Thyroid gland (tissue), 4 donors: ENCODE measurements around the gene HINT3. TPM values are rescaled to one million over a fixed set of nuclear protein-coding genes. Genes with fewer than 3 reads are reported as not detected.
A peak's percentile ranks its signal among the peaks of the same experiment; 100 is the strongest.

ENCODE experiments used
- DNase-seq, 2 donors: peaks; one replicate each; pipeline ENCODE4 v3.0.0-alpha.2; 2019
- H3K27ac ChIP-seq, 3 donors: fragments of 200-600 bp; sonication (generic); 1 replicate in 2 of 3; 2 replicates in 1 of 3; pipeline ENCODE4 v1.5.1; 2016 to 2019; ENCODE audit warnings: mild to moderate bottlenecking in 1 of 3, moderate library complexity in 1 of 3
- H3K27me3 ChIP-seq: fragments of 200-600 bp; sonication (generic); one replicate; pipeline ENCODE4 v1.5.1; 2019
- H3K36me3 ChIP-seq, 2 donors: fragments of 200-600 bp; sonication (generic); one replicate each; pipeline ENCODE4 v1.5.1; 2016 to 2019
- H3K4me1 ChIP-seq, 2 donors: fragments of 200-600 bp; sonication (generic); one replicate each; pipeline ENCODE4 v1.5.1; 2017 to 2019
- H3K4me3 ChIP-seq, 3 donors: fragments of 200-600 bp; sonication (generic); replicated peaks in 1 of 3; 1 replicate in 2 of 3; 2 replicates in 1 of 3; pipeline ENCODE4 v1.5.1; 2016; ENCODE audit warnings: mild to moderate bottlenecking in 1 of 3
- H3K9me3 ChIP-seq: fragments of 200-600 bp; sonication (generic); one replicate; pipeline ENCODE4 v1.5.1; 2017
- CTCF ChIP-seq, 6 experiments: fragments of 200-600 bp in 3 of 6; fragments of 450-650 bp in 3 of 6; sonication (generic) in 3 of 6; IDR thresholded peaks; one replicate each; pipeline ENCODE4 v1.5.1; 2016 to 2019; ENCODE audit warnings: antibody characterized with exemption in 6 of 6, mild to moderate bottlenecking in 2 of 6, inconsistent platforms in 1 of 6, moderate library complexity in 1 of 6
- POLR2A ChIP-seq, 2 donors: fragments of 450-650 bp; IDR thresholded peaks; one replicate each; pipeline ENCODE4 v1.6.1; 2017; ENCODE audit warnings: antibody characterized with exemption in 2 of 2, mild to moderate bottlenecking in 2 of 2, moderate library complexity in 1 of 2
- WGBS, 2 donors: methylation state at CpG; one replicate each; pipeline ENCODE4 v1.1.5; 2017; 5-methylcytosine and 5-hydroxymethylcytosine counted together
- intact Hi-C: fragments of 100-400 bp; cut with DNase I; formaldehyde crosslinking; loops from one replicate; pipeline ENCODE4 v1.15.1; 2023
- total RNA-seq, 4 donors: library from RNA; depleted of rRNA; stranded (reverse); fragments of >200 nt; gene quantifications; one replicate each; pipeline ENCODE4 v1.2.3, GENCODE V29; 2016

Gene HINT3
- total RNA-seq, 4 donors from 2014 or later = 21.5 to 32.5 (median 26.3) TPM

- Histone ChIP-seq H3K4me3 (no peak overlapping the region), H3K4me1 (peaks cover 5 to 11% of the 10 kb centered on the region in 2 donors), H3K9me3 (no peaks in the 10 kb centered on the region), H3K27ac (peak overlapping the region; percentile 91 to 95 (median 92)), H3K36me3 (peaks cover 2 to 12% of the 10 kb centered on the region in 2 donors), H3K27me3 (no peaks in the 10 kb centered on the region)
- DNase-seq = no peak
- TF ChIP-seq CTCF (IDR thresholded peaks at IDR 0.05) = no peak
- TF ChIP-seq POLR2A (IDR thresholded peaks at IDR 0.05) = no peak
- intact Hi-C loops = no loop called here
- WGBS, 2 donors = 74 to 83% methylated on average over 4 of the region's 4 CpGs
These were observed 38.3 kb upstream of the HINT3 start for GRCh38 chr6:125918230-125918629.

DNA sequence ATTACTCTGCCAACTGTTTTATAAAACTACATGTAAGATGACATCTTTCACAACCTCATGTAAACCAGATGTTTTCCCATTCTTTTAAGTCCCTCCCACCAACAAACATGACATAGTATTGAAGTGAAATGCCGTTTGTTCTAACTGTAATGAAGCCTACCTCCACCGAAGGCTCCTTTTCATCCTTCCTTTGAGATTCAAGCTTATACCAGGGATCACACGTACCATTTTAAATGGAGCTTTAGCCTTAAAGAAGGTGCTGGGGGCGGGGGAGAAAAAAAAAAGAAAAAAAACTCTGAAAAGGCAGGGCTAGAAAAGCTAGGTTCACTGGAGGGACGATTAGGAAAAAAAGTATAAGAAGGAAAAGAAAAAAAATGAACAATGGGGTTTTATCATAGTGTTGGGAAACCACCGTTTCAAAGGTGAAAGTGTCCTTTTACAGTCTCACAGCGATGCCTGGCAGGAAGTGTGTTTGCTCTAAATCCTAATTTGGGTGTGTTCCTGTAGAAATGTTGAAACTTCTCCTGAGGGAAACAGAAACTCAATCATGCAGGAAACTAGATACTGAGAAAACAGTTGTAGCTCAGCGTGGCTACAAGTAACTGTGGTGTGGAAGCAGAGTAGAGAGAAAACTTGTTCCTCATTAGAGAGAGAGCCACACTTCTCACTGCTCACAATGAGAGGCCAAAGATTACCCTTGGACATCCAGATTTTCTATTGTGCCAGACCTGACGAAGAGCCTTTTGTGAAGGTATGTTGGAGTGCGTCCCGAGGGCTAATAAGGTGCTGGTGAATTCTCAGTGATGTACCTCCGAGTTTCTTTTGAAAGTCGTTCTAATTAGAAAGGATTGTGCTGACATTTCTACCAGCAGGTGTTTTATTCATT lies 37.6 kb upstream of the HINT3 start:
- intact Hi-C loops = no loop called here
- Histone ChIP-seq H3K4me3 (peak overlapping the region in 2 of 3 donors; percentile 0 to 19), H3K36me3 (peaks cover 7 to 14% of the 10 kb centered on the region in 2 donors), H3K4me1 (peaks cover 5 to 11% of the 10 kb centered on the region in 2 donors), H3K27me3 (no peaks in the 10 kb centered on the region), H3K27ac (peak overlapping the region; percentile 91 to 95 (median 92)), H3K9me3 (no peaks in the 10 kb centered on the region)
- peak; percentile 49 to 52 for DNase-seq
- TF ChIP-seq POLR2A (IDR thresholded peaks at IDR 0.05) = peak in 1 of 2 donors; percentile 71
- no peak for TF ChIP-seq CTCF (IDR thresholded peaks at IDR 0.05)
- 20% methylated on average over 13 of the region's 13 CpGs for WGBS, 2 donors

DNA sequence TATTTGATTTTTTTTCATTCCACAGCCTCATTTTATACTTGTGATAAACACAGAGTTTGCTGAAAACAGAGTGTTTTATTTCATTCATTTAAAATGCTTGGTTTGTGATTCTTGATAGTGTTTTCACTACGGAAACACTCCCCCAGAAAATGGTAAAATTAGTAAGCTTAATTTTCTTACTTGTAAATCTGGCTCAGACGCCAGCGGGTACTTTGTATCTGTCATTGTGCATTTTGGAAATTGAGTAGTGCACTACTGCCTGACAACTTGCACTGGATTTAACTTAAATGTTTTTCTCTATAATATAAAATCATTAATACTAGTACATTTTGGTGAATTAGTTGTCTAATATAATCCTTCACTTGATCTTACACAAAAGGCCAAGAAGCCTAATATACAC lies 37.0 kb upstream of the HINT3 start:
- no peak for DNase-seq
- WGBS, 2 donors = 75 to 88% methylated on average over 3 of the region's 3 CpGs
- TF ChIP-seq POLR2A (IDR thresholded peaks at IDR 0.05) (no peak), CTCF (IDR thresholded peaks at IDR 0.05) (no peak)
- Histone ChIP-seq H3K27ac (peak overlapping the region; percentile 91 to 95 (median 92)), H3K4me1 (peaks cover 5 to 12% of the 10 kb centered on the region in 2 donors), H3K27me3 (no peaks in the 10 kb centered on the region), H3K9me3 (no peaks in the 10 kb centered on the region), H3K36me3 (peaks cover 7 to 14% of the 10 kb centered on the region in 2 donors), H3K4me3 (peak overlapping the region in 1 of 3 donors; percentile 0)
- intact Hi-C loops = loop anchor here (5.0 kb wide), 1 partner anchor 38 kb away; the partner anchor contains the start of gene HINT3

GRCh38 chr6:125922322-125922860 lies 34.2 kb upstream of the HINT3 start:
- Histone ChIP-seq H3K4me3 (no peak overlapping the region), H3K36me3 (peaks cover 7 to 14% of the 10 kb centered on the region in 2 donors), H3K27me3 (no peaks in the 10 kb centered on the region), H3K9me3 (no peaks in the 10 kb centered on the region), H3K27ac (no peak overlapping the region), H3K4me1 (peaks cover 5 to 18% of the 10 kb centered on the region in 2 donors)
- intact Hi-C loops = loop anchor here (5.0 kb wide), 1 partner anchor 35 kb away; the partner anchor contains the start of gene HINT3
- DNase-seq = no peak
- TF ChIP-seq POLR2A (IDR thresholded peaks at IDR 0.05) (no peak), CTCF (IDR thresholded peaks at IDR 0.05) (no peak)
- WGBS, 2 donors = 95 to 96% methylated on average over 8 of the region's 8 CpGs
